ENCODE results near the gene ZNF19. TPM values are rescaled to one million over a fixed set of nuclear protein-coding genes. Genes with fewer than 3 reads are reported as not detected.

Gene ZNF19
- polyA plus RNA-seq, 6 donors from 2014 or later, result 1.6 to 3.5 (median 2.9) TPM; not detected in 1

- Mint-ChIP-seq H3K4me1 (peaks cover 5 to 9% (median 6%) of the 10 kb centered on the region in 3 donors), H3K27ac (peak overlapping the region in 1 of 6 donors; percentile 59), H3K27me3 (peaks cover 27 to 81% (median 75%) of the 10 kb centered on the region in 3 donors), H3K9me3 (peaks cover 0 to 15% (median 9%) of the 10 kb centered on the region in 7 donors), H3K36me3 (no peaks in the 10 kb centered on the region), H3K4me3 (no peak overlapping the region)
- DNase-seq (no peak), ATAC-seq (ENCODE audit: low read depth in 2 of 2) (no peak)
These were observed 59.5 kb downstream of the ZNF19 start for GRCh38 chr16:71429581-71429980.

DNA sequence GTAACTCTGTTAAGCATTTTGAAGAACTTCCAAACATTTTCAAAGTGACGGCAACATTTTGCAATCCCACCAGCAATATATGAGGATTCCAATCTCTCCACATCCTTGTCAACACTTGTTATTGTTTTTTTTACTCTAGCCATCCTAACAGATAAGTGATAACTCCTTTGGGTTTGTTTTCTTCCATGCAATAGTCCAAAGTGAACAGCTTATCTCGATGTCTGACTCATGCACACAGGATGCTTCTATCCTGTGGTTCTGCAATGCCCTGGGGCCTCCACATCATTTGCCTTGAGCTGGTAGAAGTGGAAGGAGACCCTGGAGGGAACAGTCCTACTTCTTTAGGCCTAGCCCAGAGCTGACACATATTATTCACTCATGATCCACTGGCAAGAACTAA, 60.2 kb downstream of the ZNF19 start:
- no peak overlapping the region for H3K27ac Mint-ChIP-seq
- H3K36me3 Mint-ChIP-seq, result no peaks in the 10 kb centered on the region
- no peak for ATAC-seq (ENCODE audit: low read depth in 2 of 2)
- peaks cover 5 to 10% (median 9%) of the 10 kb centered on the region in 3 donors for H3K4me1 Mint-ChIP-seq
- DNase-seq, result no peak
- peaks cover 24 to 88% (median 76%) of the 10 kb centered on the region in 3 donors for H3K27me3 Mint-ChIP-seq
- H3K9me3 Mint-ChIP-seq, result peaks cover 0 to 17% (median 9%) of the 10 kb centered on the region in 7 donors
- H3K4me3 Mint-ChIP-seq, result no peak overlapping the region

- H3K9me3 Mint-ChIP-seq, result peaks cover 0 to 17% (median 9%) of the 10 kb centered on the region in 7 donors
- H3K36me3 Mint-ChIP-seq, result no peaks in the 10 kb centered on the region
- H3K4me1 Mint-ChIP-seq, result peaks cover 5 to 10% (median 9%) of the 10 kb centered on the region in 3 donors
- H3K27ac Mint-ChIP-seq, result no peak overlapping the region
- peaks cover 22 to 92% (median 73%) of the 10 kb centered on the region in 3 donors for H3K27me3 Mint-ChIP-seq
- DNase-seq, result no peak
- no peak for ATAC-seq (ENCODE audit: low read depth in 2 of 2)
- H3K4me3 Mint-ChIP-seq, result no peak overlapping the region
These were observed 60.7 kb downstream of the ZNF19 start for GRCh38 chr16:71428385-71428784.

DNA sequence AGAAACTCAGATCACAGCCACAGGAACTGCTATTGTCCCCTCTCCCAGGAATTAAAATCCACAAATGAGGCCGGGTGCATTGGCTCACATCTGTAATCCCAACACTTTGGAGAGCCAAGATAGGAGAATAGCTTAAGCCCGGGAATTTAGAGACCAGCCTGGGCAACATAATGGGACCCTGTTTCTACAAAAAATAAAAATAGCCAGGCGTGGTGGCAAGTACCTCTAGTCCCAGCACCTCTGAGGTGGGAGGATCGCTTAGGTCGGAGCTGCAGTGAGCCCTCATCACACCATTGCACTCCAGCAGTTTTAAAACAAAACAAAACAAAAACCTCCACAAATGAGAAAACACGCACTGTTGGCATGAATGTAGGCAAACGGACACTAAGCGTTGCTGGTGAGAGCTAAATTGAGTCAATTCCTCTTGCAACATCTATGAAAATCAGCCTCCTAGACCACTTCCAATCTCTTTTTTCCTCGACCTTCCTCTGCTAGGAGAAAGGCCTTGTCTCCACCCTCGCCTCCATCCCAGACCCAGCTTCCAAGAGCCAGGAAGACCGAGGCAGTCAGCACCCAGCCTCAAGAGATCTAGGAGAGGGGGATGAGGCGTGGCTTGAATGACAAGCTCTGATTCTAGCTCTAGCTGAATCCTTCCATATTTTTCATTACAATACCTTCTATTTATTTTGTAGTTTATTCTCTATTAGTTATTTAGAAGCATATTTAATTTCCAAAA, 62.1 kb downstream of the ZNF19 start:
- Mint-ChIP-seq H3K27ac (peak overlapping the region in 3 of 6 donors; percentile 48 to 87 (median 74)), H3K36me3 (no peaks in the 10 kb centered on the region), H3K4me1 (peaks cover 5 to 10% (median 9%) of the 10 kb centered on the region in 3 donors), H3K4me3 (peak overlapping the region in 3 of 8 donors; percentile 65 to 85 (median 74)), H3K9me3 (peaks cover 0 to 17% (median 9%) of the 10 kb centered on the region in 7 donors), H3K27me3 (peaks cover 22 to 80% (median 62%) of the 10 kb centered on the region in 3 donors)
- ATAC-seq (ENCODE audit: low read depth in 2 of 2), result no peak
- no peak for DNase-seq

DNA sequence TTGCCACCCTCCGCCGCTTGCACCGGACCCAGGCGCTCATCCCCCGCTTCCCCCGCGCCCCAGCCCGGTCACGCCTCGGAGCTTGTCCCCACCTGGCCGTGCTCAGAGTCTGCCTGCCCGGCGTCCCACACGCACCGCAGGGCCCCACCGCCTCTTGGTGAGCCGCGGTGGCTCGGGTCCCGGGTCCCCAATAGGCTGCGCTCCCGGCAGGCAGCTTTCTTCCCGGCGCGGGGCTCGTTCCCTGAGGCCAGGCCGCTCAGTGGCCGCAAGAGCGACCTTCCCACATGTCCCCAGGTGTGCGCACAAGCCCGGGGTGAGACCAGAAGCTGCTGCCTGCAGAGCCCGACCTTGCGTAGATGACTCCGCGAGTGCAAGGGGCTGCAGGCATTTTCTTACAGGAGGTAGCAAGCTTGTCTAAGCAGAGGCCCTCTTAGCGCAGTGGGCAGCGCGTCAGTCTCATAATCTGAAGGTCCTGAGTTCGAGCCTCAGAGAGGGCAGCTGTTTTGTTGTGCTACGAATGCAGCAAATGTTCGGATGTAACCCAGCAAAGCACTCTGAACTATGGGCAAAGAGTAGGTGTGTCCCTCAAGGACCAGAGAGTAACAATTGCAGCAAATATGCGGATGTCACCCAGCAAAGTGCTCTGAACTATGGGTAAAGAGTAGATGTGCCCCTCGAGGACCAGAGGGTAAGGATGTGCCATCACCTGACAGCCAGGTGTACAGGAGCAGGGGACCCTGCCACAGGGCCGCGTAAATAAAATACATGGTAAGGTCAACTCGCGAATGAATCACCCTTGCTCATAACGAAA, 62.9 kb downstream of the ZNF19 start:
- Mint-ChIP-seq H3K36me3 (no peaks in the 10 kb centered on the region), H3K4me1 (peaks cover 5 to 10% (median 9%) of the 10 kb centered on the region in 3 donors), H3K27me3 (peaks cover 22 to 72% (median 57%) of the 10 kb centered on the region in 3 donors), H3K27ac (peak overlapping the region in 3 of 6 donors; percentile 48 to 87 (median 74)), H3K9me3 (peaks cover 0 to 17% (median 9%) of the 10 kb centered on the region in 7 donors), H3K4me3 (peak overlapping the region in 4 of 8 donors; percentile 10 to 85 (median 62))
- DNase-seq (no peak), ATAC-seq (ENCODE audit: low read depth in 2 of 2) (peak; percentile 9 to 28)

- H3K4me1 Mint-ChIP-seq, result peaks cover 5 to 10% (median 9%) of the 10 kb centered on the region in 3 donors
These were observed 63.4 kb downstream of the ZNF19 start for GRCh38 chr16:71425746-71426068.

DNA sequence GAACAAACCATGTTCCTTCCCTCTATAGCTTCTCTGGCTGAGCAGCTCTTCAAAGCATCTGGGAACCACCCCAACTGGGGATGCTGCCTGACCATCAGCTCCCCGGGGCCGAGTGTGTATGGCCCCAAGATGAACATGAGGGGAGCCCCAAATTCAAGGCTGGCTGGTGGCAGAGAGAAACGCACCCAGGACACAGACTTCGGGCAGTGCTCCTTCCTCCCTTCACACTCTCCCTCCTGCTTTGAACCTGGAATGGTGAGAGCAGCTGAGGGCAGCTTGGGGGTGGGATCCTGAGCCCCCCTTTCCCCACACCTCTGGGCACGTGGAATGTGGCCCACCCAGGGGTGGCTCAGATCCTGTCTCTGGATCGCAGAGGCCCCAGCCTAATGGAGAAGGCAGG, 64.5 kb downstream of the ZNF19 start:
- H3K27me3 Mint-ChIP-seq, result peaks cover 17 to 63% (median 56%) of the 10 kb centered on the region in 3 donors
- H3K36me3 Mint-ChIP-seq, result no peaks in the 10 kb centered on the region
- DNase-seq (no peak), ATAC-seq (ENCODE audit: low read depth in 2 of 2) (no peak)
- peaks cover 5 to 10% (median 9%) of the 10 kb centered on the region in 3 donors for H3K4me1 Mint-ChIP-seq
- peak overlapping the region in 2 of 8 donors; percentile 10 to 38 for H3K4me3 Mint-ChIP-seq
- peak overlapping the region in 1 of 6 donors; percentile 42 for H3K27ac Mint-ChIP-seq
- H3K9me3 Mint-ChIP-seq, result peaks cover 0 to 17% (median 9%) of the 10 kb centered on the region in 7 donors

More at GRCh38 chr16:71425746-71426068, 63.4 kb downstream of the ZNF19 start:
- H3K27ac Mint-ChIP-seq, result no peak overlapping the region
- H3K9me3 Mint-ChIP-seq, result peaks cover 0 to 17% (median 9%) of the 10 kb centered on the region in 7 donors
- H3K27me3 Mint-ChIP-seq, result peaks cover 19 to 66% (median 62%) of the 10 kb centered on the region in 3 donors
- peak overlapping the region in 3 of 8 donors; percentile 45 to 61 (median 54) for H3K4me3 Mint-ChIP-seq
- no peak for DNase-seq
- H3K36me3 Mint-ChIP-seq, result no peaks in the 10 kb centered on the region
- no peak for ATAC-seq (ENCODE audit: low read depth in 2 of 2)

GRCh38 chr16:71423865-71424264, 65.3 kb downstream of the ZNF19 start:
- Mint-ChIP-seq H3K36me3 (no peaks in the 10 kb centered on the region), H3K27me3 (peaks cover 16 to 63% (median 49%) of the 10 kb centered on the region in 3 donors), H3K27ac (no peak overlapping the region), H3K4me3 (no peak overlapping the region), H3K9me3 (peaks cover 0 to 17% (median 7%) of the 10 kb centered on the region in 7 donors), H3K4me1 (peaks cover 5 to 10% (median 9%) of the 10 kb centered on the region in 3 donors)
- DNase-seq (no peak), ATAC-seq (ENCODE audit: low read depth in 2 of 2) (no peak)

Other genes starting within 250 kb of the ZNF19 start
- gene CMTR2, start 199.9 kb downstream of the ZNF19 start, polyA plus RNA-seq (ENCODE audit: low read depth in 6 of 6), result 10 to 100 TPM; 22.7 to 39.6 (median 35.3) TPM
- not detected for gene CALB2, start 130.6 kb downstream of the ZNF19 start, polyA plus RNA-seq (ENCODE audit: low read depth in 6 of 6)
- not detected for gene TLE7, start 47.3 kb downstream of the ZNF19 start, polyA plus RNA-seq (ENCODE audit: low read depth in 6 of 6)
- gene ZNF23, start 27.1 kb downstream of the ZNF19 start, polyA plus RNA-seq (ENCODE audit: low read depth in 6 of 6), result 10 to 100 TPM in 2 of 6 donors, 1 to 10 TPM in 4; 4.3 to 12.1 (median 7.3) TPM
- gene CHST4, start 37.1 kb upstream of the ZNF19 start, polyA plus RNA-seq (ENCODE audit: low read depth in 6 of 6), result not detected
- under 1 TPM in 4 of 6 donors, not detected in 2; 0.07 to 0.74 (median 0.12) TPM for gene TAT, start 87.8 kb upstream of the ZNF19 start, polyA plus RNA-seq (ENCODE audit: low read depth in 6 of 6)
- gene MARVELD3, start 136.9 kb upstream of the ZNF19 start, polyA plus RNA-seq (ENCODE audit: low read depth in 6 of 6), result not detected
- 1 to 10 TPM; 1.1 to 6.6 (median 4.0) TPM for gene PHLPP2, start 235.4 kb upstream of the ZNF19 start, polyA plus RNA-seq (ENCODE audit: low read depth in 6 of 6)